ENCODE results near the gene FMR1NB.

Gene FMR1NB

DNA sequence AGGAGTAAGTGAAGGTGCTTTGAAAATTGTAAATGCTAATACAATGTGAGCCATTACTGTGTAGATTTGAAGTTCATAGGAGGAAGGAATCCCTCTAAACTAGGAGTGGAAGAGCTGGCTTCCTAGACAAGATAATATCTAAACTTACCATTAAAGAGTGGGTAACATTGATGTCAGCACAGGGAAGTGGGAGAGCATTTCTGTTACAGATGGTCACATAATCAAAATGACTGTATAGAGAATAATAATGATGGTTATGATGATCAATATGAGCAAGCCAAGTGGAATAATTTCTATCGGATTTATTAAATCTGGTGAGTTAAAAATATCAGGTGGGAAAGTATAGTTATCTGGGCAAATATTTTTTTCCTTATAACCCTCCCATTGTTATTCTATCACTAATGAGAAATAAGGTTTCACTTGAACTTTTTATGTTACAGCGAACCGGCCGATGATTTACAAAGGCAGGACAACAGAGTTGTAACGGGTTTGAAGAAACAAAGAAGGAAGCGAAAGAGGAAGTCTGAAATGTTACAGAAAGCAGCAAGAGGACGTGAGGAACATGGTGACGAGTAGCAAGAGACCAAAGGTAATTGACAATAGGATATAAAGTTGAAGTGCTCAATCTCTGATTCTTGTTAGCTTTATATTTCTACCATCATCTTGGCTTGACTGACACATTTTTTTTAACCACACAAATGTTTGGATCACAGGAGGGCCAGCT lies 43.5 kb downstream of the FMR1NB start:
- in situ Hi-C loops (cut with HindIII; ENCODE audit: low sequenced_read_pairs), result no loop called here
- TF ChIP-seq, protein P1, sequence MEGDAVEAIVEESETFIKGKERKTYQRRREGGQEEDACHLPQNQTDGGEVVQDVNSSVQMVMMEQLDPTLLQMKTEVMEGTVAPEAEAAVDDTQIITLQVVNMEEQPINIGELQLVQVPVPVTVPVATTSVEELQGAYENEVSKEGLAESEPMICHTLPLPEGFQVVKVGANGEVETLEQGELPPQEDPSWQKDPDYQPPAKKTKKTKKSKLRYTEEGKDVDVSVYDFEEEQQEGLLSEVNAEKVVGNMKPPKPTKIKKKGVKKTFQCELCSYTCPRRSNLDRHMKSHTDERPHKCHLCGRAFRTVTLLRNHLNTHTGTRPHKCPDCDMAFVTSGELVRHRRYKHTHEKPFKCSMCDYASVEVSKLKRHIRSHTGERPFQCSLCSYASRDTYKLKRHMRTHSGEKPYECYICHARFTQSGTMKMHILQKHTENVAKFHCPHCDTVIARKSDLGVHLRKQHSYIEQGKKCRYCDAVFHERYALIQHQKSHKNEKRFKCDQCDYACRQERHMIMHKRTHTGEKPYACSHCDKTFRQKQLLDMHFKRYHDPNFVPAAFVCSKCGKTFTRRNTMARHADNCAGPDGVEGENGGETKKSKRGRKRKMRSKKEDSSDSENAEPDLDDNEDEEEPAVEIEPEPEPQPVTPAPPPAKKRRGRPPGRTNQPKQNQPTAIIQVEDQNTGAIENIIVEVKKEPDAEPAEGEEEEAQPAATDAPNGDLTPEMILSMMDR (IDR thresholded peaks at IDR 0.05; ENCODE audit: low read depth, low read length, missing control alignments), result no peak
- no peak for DNase-seq (ENCODE audit: low read depth)
- H3K4me3 ChIP-seq (ENCODE audit: low read depth, low read length), result no peak overlapping the region

DNA sequence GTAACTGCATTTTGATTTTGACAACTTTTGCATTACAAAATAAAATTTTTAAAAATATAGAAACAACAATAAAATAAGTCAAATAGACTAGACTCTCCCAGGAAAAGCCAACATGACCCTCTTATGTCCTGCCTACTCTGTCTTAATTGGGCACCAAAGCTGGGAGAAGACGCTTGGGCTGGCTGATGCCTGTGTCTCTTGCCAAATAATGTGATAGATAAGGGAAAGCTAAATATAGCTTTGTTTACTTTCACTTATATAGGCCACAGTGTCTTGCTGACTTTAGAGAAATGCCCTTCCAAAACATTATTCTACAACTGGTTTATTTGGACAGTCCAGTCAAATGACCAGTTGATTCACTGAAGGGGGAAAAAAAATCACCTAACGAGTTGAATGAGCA lies 54.2 kb downstream of the FMR1NB start:
- no peak for DNase-seq (ENCODE audit: low read depth)
- TF ChIP-seq, protein P1 (IDR thresholded peaks at IDR 0.05; ENCODE audit: low read depth, low read length, missing control alignments), result no peak
- in situ Hi-C loops (cut with HindIII; ENCODE audit: low sequenced_read_pairs), result no loop called here
- no peak overlapping the region for H3K4me3 ChIP-seq (ENCODE audit: low read depth, low read length)

DNA sequence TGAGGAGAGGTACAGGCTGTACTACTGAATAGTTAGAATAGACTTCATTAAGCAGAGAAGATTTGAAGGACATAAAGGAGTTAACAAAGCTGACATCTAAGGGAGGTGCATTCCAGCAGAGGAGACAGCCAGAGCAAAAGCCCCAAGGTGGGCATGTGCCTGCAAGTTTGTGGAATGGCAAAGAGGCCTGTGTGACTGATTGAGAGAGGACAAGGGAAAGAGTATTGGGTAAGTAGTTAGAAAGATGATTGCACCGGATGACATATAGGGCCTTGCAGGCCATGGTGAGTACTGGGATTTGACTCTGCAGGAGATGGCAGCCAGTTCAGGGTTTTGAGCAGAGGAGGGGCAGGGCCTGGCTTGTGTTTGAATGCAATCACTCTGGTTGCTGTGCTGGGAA lies 55.9 kb downstream of the FMR1NB start:
- TF ChIP-seq, protein P1 (IDR thresholded peaks at IDR 0.05; ENCODE audit: low read depth, low read length, missing control alignments), result no peak
- no peak overlapping the region for H3K4me3 ChIP-seq (ENCODE audit: low read depth, low read length)
- in situ Hi-C loops (cut with HindIII; ENCODE audit: low sequenced_read_pairs), result no loop called here
- no peak for DNase-seq (ENCODE audit: low read depth)

DNA sequence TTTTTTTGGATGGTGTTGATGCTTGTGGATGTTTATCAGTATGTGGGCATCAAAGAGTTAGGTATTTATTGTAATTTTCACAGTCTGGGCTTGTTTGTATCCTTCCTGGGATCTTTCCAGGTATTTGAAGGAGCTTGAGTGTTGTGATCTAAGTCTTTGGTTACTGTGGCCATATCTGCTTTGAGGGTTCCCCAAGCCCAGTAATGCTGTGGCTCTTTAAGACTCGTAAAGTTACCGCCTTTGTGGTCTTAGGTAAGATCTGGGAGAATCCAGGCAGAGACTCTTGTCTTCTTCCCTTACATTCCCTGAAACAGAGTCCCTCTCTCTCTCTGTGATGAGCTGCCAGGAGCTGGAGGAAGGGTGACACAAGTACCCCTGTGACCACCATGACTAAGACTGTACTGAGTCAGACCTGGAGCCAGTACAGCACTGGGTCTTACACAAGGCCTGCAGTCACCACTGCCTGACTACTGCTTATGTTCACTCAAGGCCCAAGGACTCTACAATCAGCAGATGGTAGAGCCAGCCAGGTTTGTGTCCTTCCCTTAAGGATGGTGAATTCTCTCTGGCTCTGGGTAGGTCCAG lies 62.2 kb downstream of the FMR1NB start:
- in situ Hi-C loops (cut with HindIII; ENCODE audit: low sequenced_read_pairs), result no loop called here
- H3K4me3 ChIP-seq (ENCODE audit: low read depth, low read length), result no peak overlapping the region
- no peak for DNase-seq (ENCODE audit: low read depth)
- TF ChIP-seq, protein P1 (IDR thresholded peaks at IDR 0.05; ENCODE audit: low read depth, low read length, missing control alignments), result no peak

DNA sequence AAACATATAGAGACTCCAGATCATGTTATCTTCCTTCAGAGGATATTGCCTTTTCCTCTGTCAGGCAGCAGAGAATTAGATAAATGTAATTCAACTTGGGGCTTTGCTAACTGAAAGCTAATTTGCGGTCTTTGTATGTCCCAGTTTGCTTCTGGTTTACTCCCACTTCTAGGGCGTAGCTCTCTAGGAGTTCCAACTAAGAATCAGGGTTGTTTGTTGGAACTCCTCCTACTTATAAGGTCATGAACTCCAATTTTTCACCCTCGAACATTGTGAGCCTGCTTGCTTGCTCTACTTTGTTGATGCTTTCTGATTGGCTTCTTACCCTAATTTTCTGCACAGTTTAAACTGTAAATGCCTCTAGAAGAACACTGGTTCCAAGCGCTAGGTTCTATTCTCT lies 66.1 kb downstream of the FMR1NB start:
- in situ Hi-C loops (cut with HindIII; ENCODE audit: low sequenced_read_pairs), result no loop called here
- no peak for DNase-seq (ENCODE audit: low read depth)
- H3K4me3 ChIP-seq (ENCODE audit: low read depth, low read length), result no peak overlapping the region
- TF ChIP-seq, protein P1 (IDR thresholded peaks at IDR 0.05; ENCODE audit: low read depth, low read length, missing control alignments), result no peak

DNA sequence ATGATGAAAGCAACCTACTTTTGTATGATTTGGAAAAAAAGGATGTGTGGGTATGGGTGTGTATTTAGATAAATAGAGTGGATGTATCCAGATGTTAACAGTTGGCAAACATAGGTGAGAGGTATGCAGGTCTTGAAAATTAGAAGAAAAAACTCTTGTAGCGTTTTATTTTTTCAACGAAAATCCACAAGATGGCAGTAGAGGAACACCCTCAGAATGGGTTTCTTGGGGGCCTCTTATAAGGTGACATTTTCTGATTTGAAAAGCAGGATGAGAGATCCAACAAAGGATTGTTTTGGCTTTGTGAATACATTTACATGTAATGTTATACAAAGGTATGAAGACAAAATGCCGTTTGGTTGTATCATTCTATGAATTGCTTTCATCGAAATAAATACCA lies 68.3 kb downstream of the FMR1NB start:
- no peak overlapping the region for H3K4me3 ChIP-seq (ENCODE audit: low read depth, low read length)
- in situ Hi-C loops (cut with HindIII; ENCODE audit: low sequenced_read_pairs), result no loop called here
- TF ChIP-seq, protein P1 (IDR thresholded peaks at IDR 0.05; ENCODE audit: low read depth, low read length, missing control alignments), result peak; percentile 44
- DNase-seq (ENCODE audit: low read depth), result peak; percentile 31
